IMR-90 (cell line): ENCODE measurements around the gene RECQL5.

Experiments used
- BHLHE40 ChIP-seq: fragments of 150-350 bp; IDR thresholded peaks from 2 replicates; pipeline ENCODE4 v1.6.1; 2016; ENCODE audit warnings: mild to moderate bottlenecking, low read depth, low read length
- CEBPB ChIP-seq: IDR thresholded peaks from 2 replicates; pipeline ENCODE4 v1.6.1; 2012; ENCODE audit warnings: low read depth, low read length, improper control_type of control experiment
- CHD1 ChIP-seq: IDR thresholded peaks from 2 replicates; pipeline ENCODE4 v1.6.1; 2012; ENCODE audit warnings: low read depth, low read length, improper control_type of control experiment
- MAFK ChIP-seq: IDR thresholded peaks from 2 replicates; pipeline ENCODE4 v1.6.1; 2012; ENCODE audit warnings: low read depth, low read length, improper control_type of control experiment
- MXI1 ChIP-seq: IDR thresholded peaks from 2 replicates; pipeline ENCODE4 v1.6.1; 2012; ENCODE audit warnings: low read depth, mild to moderate bottlenecking, low read length, moderate library complexity, borderline replicate concordance
- NFE2L2 ChIP-seq: fragments of 150-350 bp; IDR thresholded peaks from 2 replicates; pipeline ENCODE4 v1.6.1; 2016; ENCODE audit warnings: low read depth, mild to moderate bottlenecking, low read length
- POLR2A ChIP-seq: IDR thresholded peaks from 2 replicates; pipeline ENCODE4 v1.6.1; 2012; ENCODE audit warnings: mild to moderate bottlenecking, low read depth, low read length
- RAD21 ChIP-seq: IDR thresholded peaks from 2 replicates; pipeline ENCODE4 v1.6.1; 2012; ENCODE audit warnings: low read length, improper control_type of control experiment
- RCOR1 ChIP-seq: IDR thresholded peaks from 2 replicates; pipeline ENCODE4 v1.6.1; 2012; ENCODE audit warnings: mild to moderate bottlenecking, low read length, improper control_type of control experiment; ENCODE audit not compliant: insufficient replicate concordance
- SMC3 ChIP-seq: fragments of 150-350 bp; IDR thresholded peaks from 2 replicates; pipeline ENCODE4 v1.6.1; 2016; ENCODE audit warnings: low read depth, mild to moderate bottlenecking, antibody characterized with exemption, low read length, moderate library complexity
- TF ChIP-seq, protein P1 (sequence below): conservative IDR thresholded peaks from 2 replicates; pipeline ENCODE4 v1.5.1; 2012; ENCODE audit warnings: mild to moderate bottlenecking, low read depth, low read length, improper control_type of control experiment
- TF ChIP-seq, protein P2 (sequence below): fragments of 150-350 bp; IDR thresholded peaks from 2 replicates; pipeline ENCODE4 v1.6.1; 2016; ENCODE audit warnings: low read depth, mild to moderate bottlenecking, low read length, moderate library complexity, borderline replicate concordance
- TF ChIP-seq, protein P3 (sequence below): fragments of 150-350 bp; IDR thresholded peaks from 2 replicates; pipeline ENCODE4 v1.6.1; 2017; ENCODE audit warnings: mild to moderate bottlenecking, antibody characterized with exemption, low read length, low read depth

DNA sequence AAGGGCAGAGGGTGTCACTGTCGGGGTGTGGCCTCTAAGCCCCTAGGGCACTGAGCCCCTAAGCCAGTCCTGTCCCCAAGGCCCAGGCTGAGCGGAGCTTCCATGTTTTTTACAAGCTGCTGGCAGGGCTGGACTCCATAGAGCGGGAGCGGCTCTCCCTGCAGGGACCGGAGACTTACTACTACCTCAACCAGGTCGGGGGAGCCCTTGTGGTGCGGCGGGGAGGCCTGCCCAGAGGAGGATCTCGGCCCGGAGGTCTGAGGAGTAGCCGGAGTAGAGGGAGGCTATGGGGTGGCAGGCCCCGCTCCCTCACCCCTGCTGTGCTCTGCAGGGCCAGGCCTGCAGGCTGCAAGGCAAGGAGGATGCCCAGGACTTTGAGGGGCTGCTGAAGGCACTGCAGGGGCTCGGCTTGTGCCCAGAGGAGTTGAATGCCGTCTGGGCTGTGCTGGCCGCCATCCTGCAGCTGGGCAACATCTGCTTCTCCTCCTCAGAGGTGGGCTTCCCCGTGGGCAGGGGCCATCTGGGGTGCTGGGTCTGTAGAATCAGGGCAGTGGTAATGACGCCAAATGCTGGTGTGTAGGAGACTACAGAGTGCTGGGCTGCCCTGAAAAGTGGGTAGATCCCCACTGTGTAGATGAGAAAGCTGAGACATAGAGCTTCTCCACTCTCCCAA lies 74.5 kb downstream of the RECQL5 start:
- TF ChIP-seq BHLHE40 (no peak), POLR2A (no peak), CEBPB (no peak), RAD21 (no peak), SMC3 (no peak), NFE2L2 (no peak), RCOR1 (no peak), MAFK (no peak), MXI1 (no peak), CHD1 (no peak)
- TF ChIP-seq, protein P1, sequence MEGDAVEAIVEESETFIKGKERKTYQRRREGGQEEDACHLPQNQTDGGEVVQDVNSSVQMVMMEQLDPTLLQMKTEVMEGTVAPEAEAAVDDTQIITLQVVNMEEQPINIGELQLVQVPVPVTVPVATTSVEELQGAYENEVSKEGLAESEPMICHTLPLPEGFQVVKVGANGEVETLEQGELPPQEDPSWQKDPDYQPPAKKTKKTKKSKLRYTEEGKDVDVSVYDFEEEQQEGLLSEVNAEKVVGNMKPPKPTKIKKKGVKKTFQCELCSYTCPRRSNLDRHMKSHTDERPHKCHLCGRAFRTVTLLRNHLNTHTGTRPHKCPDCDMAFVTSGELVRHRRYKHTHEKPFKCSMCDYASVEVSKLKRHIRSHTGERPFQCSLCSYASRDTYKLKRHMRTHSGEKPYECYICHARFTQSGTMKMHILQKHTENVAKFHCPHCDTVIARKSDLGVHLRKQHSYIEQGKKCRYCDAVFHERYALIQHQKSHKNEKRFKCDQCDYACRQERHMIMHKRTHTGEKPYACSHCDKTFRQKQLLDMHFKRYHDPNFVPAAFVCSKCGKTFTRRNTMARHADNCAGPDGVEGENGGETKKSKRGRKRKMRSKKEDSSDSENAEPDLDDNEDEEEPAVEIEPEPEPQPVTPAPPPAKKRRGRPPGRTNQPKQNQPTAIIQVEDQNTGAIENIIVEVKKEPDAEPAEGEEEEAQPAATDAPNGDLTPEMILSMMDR: no peak
- TF ChIP-seq, protein P2, sequence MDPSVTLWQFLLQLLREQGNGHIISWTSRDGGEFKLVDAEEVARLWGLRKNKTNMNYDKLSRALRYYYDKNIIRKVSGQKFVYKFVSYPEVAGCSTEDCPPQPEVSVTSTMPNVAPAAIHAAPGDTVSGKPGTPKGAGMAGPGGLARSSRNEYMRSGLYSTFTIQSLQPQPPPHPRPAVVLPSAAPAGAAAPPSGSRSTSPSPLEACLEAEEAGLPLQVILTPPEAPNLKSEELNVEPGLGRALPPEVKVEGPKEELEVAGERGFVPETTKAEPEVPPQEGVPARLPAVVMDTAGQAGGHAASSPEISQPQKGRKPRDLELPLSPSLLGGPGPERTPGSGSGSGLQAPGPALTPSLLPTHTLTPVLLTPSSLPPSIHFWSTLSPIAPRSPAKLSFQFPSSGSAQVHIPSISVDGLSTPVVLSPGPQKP: no peak
- TF ChIP-seq, protein P3, sequence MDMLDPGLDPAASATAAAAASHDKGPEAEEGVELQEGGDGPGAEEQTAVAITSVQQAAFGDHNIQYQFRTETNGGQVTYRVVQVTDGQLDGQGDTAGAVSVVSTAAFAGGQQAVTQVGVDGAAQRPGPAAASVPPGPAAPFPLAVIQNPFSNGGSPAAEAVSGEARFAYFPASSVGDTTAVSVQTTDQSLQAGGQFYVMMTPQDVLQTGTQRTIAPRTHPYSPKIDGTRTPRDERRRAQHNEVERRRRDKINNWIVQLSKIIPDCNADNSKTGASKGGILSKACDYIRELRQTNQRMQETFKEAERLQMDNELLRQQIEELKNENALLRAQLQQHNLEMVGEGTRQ: no peak
